Inflammatory macrophage treated with lipopolysaccharide for 4 hours (primary cell): ENCODE data around the gene TAT.
A peak's percentile ranks its signal among the peaks of the same experiment; 100 is the strongest.

Experiments
- DNase-seq: peaks from one replicate; pipeline ENCODE4 v3.0.0-alpha.2; 2020

Gene TAT

DNA sequence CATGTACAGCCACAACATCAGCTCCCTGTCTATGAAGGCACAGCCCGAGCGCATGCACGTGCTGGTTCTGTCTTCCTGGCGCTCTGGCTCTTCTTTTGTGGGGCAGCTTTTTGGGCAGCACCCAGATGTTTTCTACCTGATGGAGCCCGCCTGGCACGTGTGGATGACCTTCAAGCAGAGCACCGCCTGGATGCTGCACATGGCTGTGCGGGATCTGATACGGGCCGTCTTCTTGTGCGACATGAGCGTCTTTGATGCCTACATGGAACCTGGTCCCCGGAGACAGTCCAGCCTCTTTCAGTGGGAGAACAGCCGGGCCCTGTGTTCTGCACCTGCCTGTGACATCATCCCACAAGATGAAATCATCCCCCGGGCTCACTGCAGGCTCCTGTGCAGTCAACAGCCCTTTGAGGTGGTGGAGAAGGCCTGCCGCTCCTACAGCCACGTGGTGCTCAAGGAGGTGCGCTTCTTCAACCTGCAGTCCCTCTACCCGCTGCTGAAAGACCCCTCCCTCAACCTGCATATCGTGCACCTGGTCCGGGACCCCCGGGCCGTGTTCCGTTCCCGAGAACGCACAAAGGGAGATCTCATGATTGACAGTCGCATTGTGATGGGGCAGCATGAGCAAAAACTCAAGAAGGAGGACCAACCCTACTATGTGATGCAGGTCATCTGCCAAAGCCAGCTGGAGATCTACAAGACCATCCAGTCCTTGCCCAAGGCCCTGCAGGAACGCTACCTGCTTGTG is 40.0 kb downstream of the TAT start:
- no peak for DNase-seq

DNA sequence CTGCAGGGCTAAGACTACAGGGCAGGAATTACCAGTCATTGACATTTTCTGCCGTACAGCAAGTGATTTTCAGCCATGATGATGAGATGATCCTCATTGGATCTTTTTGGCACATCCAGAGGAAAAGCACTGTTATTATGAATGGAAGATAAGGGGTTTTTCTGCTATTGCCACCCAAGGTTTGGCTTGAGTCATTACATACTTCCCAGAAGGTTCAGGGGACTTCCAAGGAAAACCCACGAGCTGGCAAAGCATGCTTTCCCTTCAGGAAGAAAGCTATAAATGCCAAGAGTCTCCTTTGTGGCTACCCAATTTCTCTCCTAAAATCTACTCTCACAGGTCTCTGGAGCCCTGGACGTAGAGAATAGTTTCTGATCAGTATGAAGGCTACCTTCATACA is 44.5 kb downstream of the TAT start:
- no peak for DNase-seq

DNA sequence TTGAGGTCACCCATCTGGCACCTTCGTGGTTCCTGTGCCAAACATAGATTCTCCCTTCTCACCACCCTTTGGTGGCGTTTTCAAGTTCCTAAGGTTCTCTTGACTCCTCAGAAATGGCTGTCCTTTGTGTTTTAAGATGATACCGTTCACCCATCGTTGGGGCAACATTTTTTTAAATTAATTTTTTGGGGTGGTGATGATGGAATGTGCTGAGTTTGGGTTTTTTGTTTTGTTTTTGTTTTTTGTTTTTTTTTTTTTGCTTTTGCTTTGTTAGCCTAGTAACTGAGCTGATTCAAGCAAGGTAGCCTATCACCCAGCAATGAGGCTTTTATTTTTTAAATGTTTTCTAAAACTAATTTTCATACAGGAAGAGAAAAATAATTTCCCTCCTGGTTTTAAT is 48.0 kb downstream of the TAT start:
- DNase-seq, result no peak

DNA sequence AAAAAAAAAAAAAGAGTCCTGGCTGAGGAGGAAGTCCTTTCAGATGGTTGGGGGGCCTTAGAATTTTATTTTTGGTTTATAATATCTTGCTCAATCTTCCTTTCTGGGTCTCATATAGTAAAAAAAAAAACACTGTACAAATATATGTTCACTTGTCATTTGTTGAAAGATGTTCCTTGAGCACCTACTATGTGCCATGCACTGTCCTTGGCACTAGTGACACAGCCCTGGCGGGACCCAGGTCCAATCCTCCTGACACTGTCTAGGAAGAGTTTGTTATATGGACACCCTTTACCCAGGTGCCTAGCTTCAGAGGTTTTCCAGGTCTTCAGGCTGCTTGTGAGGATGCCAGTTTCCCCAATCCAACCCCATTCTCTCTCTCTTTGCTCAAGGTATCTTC is 48.6 kb downstream of the TAT start:
- no peak for DNase-seq

DNA sequence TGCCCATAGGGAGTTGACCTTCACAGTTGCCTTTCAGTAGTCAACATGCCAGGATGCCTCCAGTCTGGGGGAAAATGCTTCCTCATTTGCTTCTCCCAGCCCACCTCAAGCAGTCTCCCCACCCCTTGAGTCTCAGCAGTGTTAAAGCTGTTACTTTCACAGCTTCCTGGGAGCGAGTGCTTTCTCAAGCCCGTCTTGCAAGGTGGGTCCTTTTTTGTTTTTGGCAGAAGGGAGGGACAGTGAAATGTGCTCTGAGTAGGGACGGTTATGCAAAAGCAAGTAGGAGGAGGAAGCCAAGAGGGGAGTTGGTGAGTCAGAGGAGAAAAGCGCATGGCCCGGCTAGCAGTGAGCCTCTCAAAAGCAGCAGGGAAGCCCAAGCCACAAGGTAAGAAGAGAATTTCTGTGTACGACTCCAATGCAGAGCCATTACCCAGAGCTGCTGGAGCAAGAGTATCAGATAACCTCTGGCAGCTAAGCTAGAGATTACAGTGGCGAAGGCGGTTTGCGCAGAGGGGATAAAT is 50.7 kb downstream of the TAT start, which contains the start of gene CHST4:
CHST4 (plus strand) TSS at position 316 of the 521 bp plus-strand sequence. CDS start 10,252 bp downstream, outside the sequence.
- peak; percentile 26 for DNase-seq

DNA sequence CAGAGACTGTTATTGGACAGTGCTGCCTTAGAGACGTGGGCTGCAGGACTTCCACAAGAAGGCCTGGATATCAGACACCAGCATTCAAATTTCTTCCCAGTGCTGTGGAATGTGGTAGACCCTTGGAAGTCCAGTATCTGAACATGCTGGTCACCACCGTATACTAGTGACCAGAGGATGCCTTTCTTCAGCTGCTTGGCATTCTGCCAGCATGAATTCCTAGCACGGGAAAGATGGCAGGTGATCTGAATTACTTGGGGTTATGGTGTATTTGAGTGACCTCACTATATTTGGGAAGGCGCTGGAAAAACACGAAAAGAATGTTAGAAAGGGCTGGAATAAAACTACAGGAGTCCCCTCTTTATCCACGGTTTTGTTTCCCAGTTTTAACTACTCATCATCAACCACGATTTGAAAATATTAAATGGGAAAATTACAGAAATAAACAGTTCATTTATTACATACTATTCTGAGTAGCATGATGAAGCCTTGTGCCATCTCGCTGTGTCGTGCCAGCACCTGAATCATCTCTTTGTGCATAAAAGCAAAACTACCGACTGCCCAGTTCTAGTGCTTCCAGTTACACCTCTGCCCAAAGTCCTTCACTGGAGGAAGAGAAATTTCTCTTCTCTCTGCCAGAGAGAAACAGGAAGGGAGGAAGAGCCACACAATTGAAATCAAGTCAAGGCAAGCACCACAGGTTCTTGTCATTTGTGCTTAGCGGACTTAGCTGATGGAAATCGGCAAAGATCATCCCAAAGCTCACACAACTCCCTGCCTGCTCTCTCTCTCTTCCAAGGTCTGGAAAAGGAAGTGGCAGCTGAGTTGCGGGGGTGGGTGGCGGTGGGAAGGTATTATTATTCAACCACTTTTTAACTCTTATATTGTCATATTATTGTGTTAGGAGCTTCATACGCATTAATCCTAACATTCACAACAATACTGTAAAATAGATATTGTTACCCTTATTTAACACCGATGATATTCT is 52.0 kb downstream of the TAT start:
- DNase-seq, result no peak

DNA sequence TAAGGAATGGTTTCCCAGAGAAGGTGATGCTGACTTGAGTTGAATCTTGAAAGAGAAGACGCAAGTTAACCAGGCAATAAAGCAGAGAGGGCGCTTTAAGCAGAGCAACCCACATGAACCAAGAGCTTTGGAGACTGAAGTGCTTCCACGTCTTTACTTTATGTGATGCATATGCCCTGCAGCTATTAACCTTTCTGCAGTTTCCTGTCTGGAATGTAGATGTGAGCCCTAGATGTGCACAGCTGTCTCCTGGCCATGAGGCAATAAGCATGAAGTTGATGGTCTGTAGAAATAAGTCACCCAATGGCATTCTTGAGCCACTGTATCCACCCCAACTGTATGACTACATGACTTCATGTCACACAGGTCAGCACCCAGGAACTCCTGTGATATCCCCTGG is 56.3 kb downstream of the TAT start:
- no peak for DNase-seq
